Right lobe of liver (tissue), 6 donors: ENCODE results near the gene PPP6R1. TPM values are rescaled to one million over a fixed set of nuclear protein-coding genes. Genes with fewer than 3 reads are reported as not detected.

ENCODE experiments used
- ATAC-seq, 4 donors: fragments of 200-7000 bp; cut with Tn5 transposase; one replicate each; pipeline ENCODE4 v1.9.1; 2020; ENCODE audit warnings: mild to moderate bottlenecking in 4 of 4, moderate library complexity in 4 of 4
- DNase-seq, 3 donors: peaks; one replicate each; pipeline ENCODE4 v3.0.0-alpha.2; 2020
- H3K27ac ChIP-seq, 3 donors: fragments of 200-600 bp; one replicate each; pipeline ENCODE4 v1.8.0; 2022
- H3K27me3 ChIP-seq, 2 donors: fragments of 200-600 bp; one replicate each; pipeline ENCODE4 v1.8.0; 2022
- H3K36me3 ChIP-seq, 4 donors: fragments of 200-600 bp; sonication (generic) in 1 of 4; one replicate each; pipeline versions ENCODE4 v1.5.1 to v1.8.0; 2017 to 2022; ENCODE audit warnings: control low read depth in 1 of 4
- H3K4me1 ChIP-seq, 4 donors: fragments of 200-600 bp; sonication (generic) in 1 of 4; one replicate each; pipeline versions ENCODE4 v1.5.1 to v1.8.0; 2017 to 2022; ENCODE audit warnings: control low read depth in 1 of 4
- H3K4me3 ChIP-seq, 3 donors: fragments of 200-600 bp; one replicate each; pipeline ENCODE4 v1.8.0; 2022
- H3K9me3 ChIP-seq, 4 donors: fragments of 200-600 bp; sonication (generic) in 1 of 4; one replicate each; pipeline versions ENCODE4 v1.5.1 to v1.8.0; 2017 to 2022; ENCODE audit warnings: control low read depth in 1 of 4
- CTCF ChIP-seq, 4 donors: fragments of 200-600 bp in 3 of 4; fragments of 450-650 bp in 1 of 4; IDR thresholded peaks; one replicate each; pipeline versions ENCODE4 v1.5.1 to v1.8.0; 2016 to 2022; ENCODE audit warnings: antibody characterized with exemption in 4 of 4, mild to moderate bottlenecking in 2 of 4
- POLR2A ChIP-seq: fragments of 450-650 bp; IDR thresholded peaks from one replicate; pipeline ENCODE4 v1.6.1; 2017; ENCODE audit warnings: antibody characterized with exemption, mild to moderate bottlenecking
- WGBS: methylation state at CpG from one replicate; pipeline ENCODE4 v1.1.6; 2018; ENCODE audit warnings: low coverage, low lambda C conversion rate; ENCODE audit not compliant: insufficient coverage; ENCODE audit errors: missing lambda C conversion rate; 5-methylcytosine and 5-hydroxymethylcytosine counted together
- intact Hi-C, 2 donors: fragments of 100-400 bp; cut with DNase I; formaldehyde crosslinking; loops; one replicate each; pipeline versions ENCODE4 v1.11.2 to v1.14.1; 2022
- total RNA-seq, 6 experiments: library from RNA; depleted of rRNA in 2 of 6; stranded (reverse); fragments of >200 nt in 2 of 6; fragmentation: NEBNext Ultra II Directional in 3 of 6; extraction: Animal tissue kit (Norgen Biotek cat#: 25700) in 3 of 6; gene quantifications; one replicate each; pipeline versions ENCODE4 v1.1.0 to v1.2.4, GENCODE V29; 2016 to 2023
- donor health status: DM: no; HTN: yes; CAD: no.
- donor health status: DM: no; HTN: no; CAD: no.
- donor health status: DM: no; HTN: no; CAD: no.
- donor health status: DM: no; HTN: yes; CAD: no.
- donor health status: DM: no; HTN: yes; CAD: no.

The PPP6R1 gene
- total RNA-seq, 6 experiments from 2014 or later, result 26.4 to 39.6 (median 30.2) TPM

- intact Hi-C loops, result loop anchor here in 1 of 2 donors (10.0 kb wide), 1 partner anchor 64 kb away; no protein-coding TSS in a partner anchor
- Histone ChIP-seq H3K27ac (peak overlapping the region; percentile 48 to 88 (median 86)), H3K4me1 (peaks cover 0 to 28% (median 14%) of the 10 kb centered on the region in 4 donors), H3K36me3 (no peaks in the 10 kb centered on the region), H3K9me3 (peaks cover 0 to 2% (median 0%) of the 10 kb centered on the region in 4 donors), H3K27me3 (no peaks in the 10 kb centered on the region), H3K4me3 (peak overlapping the region; percentile 85 to 96 (median 94))
- ATAC-seq, result peak in 3 of 4 donors; percentile 7 to 25 (median 17)
- TF ChIP-seq CTCF (IDR thresholded peaks at IDR 0.05), result no peak
- TF ChIP-seq POLR2A, result no peak
- DNase-seq, result no peak
- 0% methylated on average over 5 of the region's 53 CpGs for WGBS
Measured at GRCh38 chr19:55258476-55258827, 365 bp downstream of the PPP6R1 start.

GRCh38 chr19:55257461-55258420 is 1.1 kb downstream of the PPP6R1 start:
- H3K4me3 ChIP-seq, result peak overlapping the region; percentile 85 to 96 (median 94)
- H3K9me3 ChIP-seq, result peaks cover 0 to 2% (median 0%) of the 10 kb centered on the region in 4 donors
- WGBS, result 2% methylated on average over 42 of the region's 51 CpGs
- ATAC-seq (no peak), DNase-seq (no peak)
- no peaks in the 10 kb centered on the region for H3K27me3 ChIP-seq
- TF ChIP-seq CTCF (IDR thresholded peaks at IDR 0.05) (no peak), POLR2A (no peak)
- intact Hi-C loops, result loop anchor here in 1 of 2 donors (10.0 kb wide), 1 partner anchor 63 kb away; no protein-coding TSS in a partner anchor
- no peaks in the 10 kb centered on the region for H3K36me3 ChIP-seq
- peak overlapping the region; percentile 2 to 88 (median 86) for H3K27ac ChIP-seq
- peaks cover 0 to 28% (median 14%) of the 10 kb centered on the region in 4 donors for H3K4me1 ChIP-seq

GRCh38 chr19:55256562-55257460 is 2.0 kb downstream of the PPP6R1 start:
- peak overlapping the region; percentile 85 to 96 (median 94) for H3K4me3 ChIP-seq
- H3K27ac ChIP-seq, result no peak overlapping the region
- intact Hi-C loops, result loop anchor here in 1 of 2 donors (10.0 kb wide), 1 partner anchor 62 kb away; no protein-coding TSS in a partner anchor
- WGBS, result 44% methylated on average over 19 of the region's 22 CpGs
- peaks cover 0 to 28% (median 14%) of the 10 kb centered on the region in 4 donors for H3K4me1 ChIP-seq
- no peak for ATAC-seq
- TF ChIP-seq POLR2A (no peak), CTCF (IDR thresholded peaks at IDR 0.05) (no peak)
- no peaks in the 10 kb centered on the region for H3K27me3 ChIP-seq
- DNase-seq, result no peak
- peaks cover 0 to 2% (median 0%) of the 10 kb centered on the region in 4 donors for H3K9me3 ChIP-seq
- no peaks in the 10 kb centered on the region for H3K36me3 ChIP-seq
